ENCODE results near the gene MT2A.

MT2A gene

DNA sequence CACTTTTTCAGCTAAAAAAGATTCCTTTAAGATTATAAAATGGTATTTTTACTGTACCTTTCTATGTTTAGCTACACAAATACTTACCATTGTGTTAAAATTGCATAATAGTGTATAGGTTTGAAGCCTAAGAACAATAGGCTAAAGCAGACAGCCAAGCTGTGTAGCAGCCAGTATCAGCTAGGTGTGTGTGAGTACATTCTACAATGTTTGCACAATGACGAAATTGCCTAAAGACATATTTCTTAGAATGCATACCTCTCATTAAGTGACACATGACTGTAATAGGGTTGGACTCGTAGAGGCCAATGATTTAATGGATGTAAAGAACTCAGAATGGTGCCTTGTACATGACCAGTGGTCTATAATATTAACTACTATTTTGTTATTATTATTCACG is 41.4 kb downstream of the MT2A start:
- no peaks in the 10 kb centered on the region for H3K36me3 Mint-ChIP-seq (ENCODE audit: low read depth)
- no peaks in the 10 kb centered on the region for H3K9me3 Mint-ChIP-seq
- H3K27me3 Mint-ChIP-seq: peaks cover 37% of the 10 kb centered on the region
- no peak overlapping the region for H3K27ac Mint-ChIP-seq
- DNase-seq: no peak
- H3K4me3 Mint-ChIP-seq: no peak overlapping the region
- H3K4me1 Mint-ChIP-seq (ENCODE audit: low read depth): no peaks in the 10 kb centered on the region

- no peak within 1 kb of the TSS for H3K27ac Mint-ChIP-seq
- no peaks in the 10 kb centered on the region for H3K36me3 Mint-ChIP-seq (ENCODE audit: low read depth)
- H3K4me3 Mint-ChIP-seq: no peak within 1 kb of the TSS
- DNase-seq: no peak
- no peaks in the 10 kb centered on the region for H3K4me1 Mint-ChIP-seq (ENCODE audit: low read depth)
- no peaks in the 10 kb centered on the region for H3K9me3 Mint-ChIP-seq
- peaks cover 37% of the 10 kb centered on the region for H3K27me3 Mint-ChIP-seq
Observed at GRCh38 chr16:56651586-56651985, 43.2 kb downstream of the MT2A start, which contains the start of gene MT1B. TSS of gene MT1B (plus strand) at chr16:56651886. CDS start at chr16:56651954, 68 bp downstream.

GRCh38 chr16:56652600-56652999 is 44.2 kb downstream of the MT2A start:
- Mint-ChIP-seq H3K27me3 (peaks cover 33% of the 10 kb centered on the region), H3K27ac (no peak overlapping the region), H3K36me3 (ENCODE audit: low read depth) (no peaks in the 10 kb centered on the region), H3K4me3 (no peak overlapping the region), H3K9me3 (no peaks in the 10 kb centered on the region), H3K4me1 (ENCODE audit: low read depth) (peaks cover 6% of the 10 kb centered on the region)
- DNase-seq: no peak

GRCh38 chr16:56653218-56653617 is 44.8 kb downstream of the MT2A start:
- Mint-ChIP-seq H3K4me1 (ENCODE audit: low read depth) (peaks cover 10% of the 10 kb centered on the region), H3K27ac (no peak overlapping the region), H3K4me3 (no peak overlapping the region), H3K27me3 (peaks cover 33% of the 10 kb centered on the region), H3K36me3 (ENCODE audit: low read depth) (peaks cover 2% of the 10 kb centered on the region), H3K9me3 (no peaks in the 10 kb centered on the region)
- no peak for DNase-seq

GRCh38 chr16:56657555-56658326 is 49.4 kb downstream of the MT2A start, which contains the start of gene MT1F:
TSS of gene MT1F (plus strand) at chr16:56657959. CDS start at chr16:56658059, 100 bp downstream.
- H3K36me3 Mint-ChIP-seq (ENCODE audit: low read depth): peaks cover 2% of the 10 kb centered on the region
- no peaks in the 10 kb centered on the region for H3K9me3 Mint-ChIP-seq
- peak; percentile 83 for DNase-seq

GRCh38 chr16:56658327-56658875 is 50.0 kb downstream of the MT2A start:
- H3K27ac Mint-ChIP-seq: no peak overlapping the region

More at GRCh38 chr16:56657555-56658326, 49.4 kb downstream of the MT2A start, which contains the start of gene MT1F:
- Mint-ChIP-seq H3K4me1 (ENCODE audit: low read depth) (peaks cover 25% of the 10 kb centered on the region), H3K27me3 (peaks cover 3% of the 10 kb centered on the region), H3K27ac (peak within 1 kb of the TSS; percentile 75), H3K4me3 (peak within 1 kb of the TSS; percentile 86)

More at GRCh38 chr16:56658327-56658875, 50.0 kb downstream of the MT2A start:
- peaks cover 2% of the 10 kb centered on the region for H3K36me3 Mint-ChIP-seq (ENCODE audit: low read depth)
- DNase-seq: no peak
- H3K9me3 Mint-ChIP-seq: no peaks in the 10 kb centered on the region
- H3K4me3 Mint-ChIP-seq: peak overlapping the region; percentile 86
- no peaks in the 10 kb centered on the region for H3K27me3 Mint-ChIP-seq
- H3K4me1 Mint-ChIP-seq (ENCODE audit: low read depth): peaks cover 28% of the 10 kb centered on the region

All from activated T-cell treated with anti-CD3 and anti-CD28 coated beads, Interleukin-2, amount 50 U/mL, for 24 hours (primary cell).